NCI-H345 treated with DMSO at 0.1 percent for 48 hours (cell line): ENCODE measurements around the gene ADAM11.
"Not testable (repeated sequence)": the region's sequence is repeated elsewhere in the genome, so short reads cannot be mapped to it uniquely, and the experiment has no call there.

Source experiments
- DNase-seq: peaks from one replicate; lab custom pipeline; 2025; ENCODE audit not compliant: unreplicated experiment; lab: John Stamatoyannopoulos, UW

Gene ADAM11

GRCh38 chr17:44794851-44795413 lies 36.1 kb downstream of the ADAM11 start:
- no peak for DNase-seq

- no peak for DNase-seq
Measured at GRCh38 chr17:44795421-44795820, 36.6 kb downstream of the ADAM11 start.

- DNase-seq = no peak
Measured at GRCh38 chr17:44795928-44796327, 37.1 kb downstream of the ADAM11 start.

GRCh38 chr17:44796731-44797130 lies 37.9 kb downstream of the ADAM11 start:
- DNase-seq = no peak

- no peak for DNase-seq
Measured at GRCh38 chr17:44797802-44798201, 39.0 kb downstream of the ADAM11 start.

- DNase-seq = no peak
Measured at GRCh38 chr17:44798356-44798755, 39.6 kb downstream of the ADAM11 start.

- no peak for DNase-seq
Measured at GRCh38 chr17:44801880-44802279, 43.1 kb downstream of the ADAM11 start.

GRCh38 chr17:44804302-44805089 lies 45.7 kb downstream of the ADAM11 start:
- DNase-seq = no peak

GRCh38 chr17:44807093-44807816 lies 48.5 kb downstream of the ADAM11 start:
- DNase-seq = no peak

GRCh38 chr17:44807817-44808155 lies 49.0 kb downstream of the ADAM11 start:
- no peak for DNase-seq

GRCh38 chr17:44808156-44808555 lies 49.4 kb downstream of the ADAM11 start:
- no peak for DNase-seq

- not testable (repeated sequence) for DNase-seq
Measured at GRCh38 chr17:44808656-44809388, 50.0 kb downstream of the ADAM11 start.

GRCh38 chr17:44812263-44812662 lies 53.5 kb downstream of the ADAM11 start:
- DNase-seq = no peak

GRCh38 chr17:44818508-44818907 lies 59.7 kb downstream of the ADAM11 start:
- DNase-seq = not testable (repeated sequence)

GRCh38 chr17:44820631-44821212 lies 61.9 kb downstream of the ADAM11 start:
- DNase-seq = peak; percentile 84

- DNase-seq = not testable (repeated sequence)
Measured at GRCh38 chr17:44825236-44825635, 66.4 kb downstream of the ADAM11 start.

GRCh38 chr17:44826123-44826790 lies 67.5 kb downstream of the ADAM11 start:
- no peak for DNase-seq

GRCh38 chr17:44827863-44828262 lies 69.1 kb downstream of the ADAM11 start:
- DNase-seq = no peak

- DNase-seq = peak; percentile 16
Measured at GRCh38 chr17:44828919-44829522, 70.2 kb downstream of the ADAM11 start.
